GM23338 (cell line): ENCODE measurements around the gene NBAS. TPM values are rescaled to one million over a fixed set of nuclear protein-coding genes. Genes with fewer than 3 reads are reported as not detected.

Experiments used
- ATAC-seq: fragments of 200-7000 bp; cut with Tn5 transposase; 3 replicates; pipeline ENCODE4 v1.9.1; 2020
- DNase-seq: peaks from one replicate; pipeline ENCODE4 v3.0.0-alpha.2; 2015; ENCODE audit warnings: low spot score
- H2AFZ ChIP-seq: fragments of 200-600 bp; sonication (generic); 2 replicates; pipeline ENCODE4 v1.8.0; 2016; ENCODE audit warnings: antibody characterized with exemption, mild to moderate bottlenecking, moderate library complexity
- H3F3A ChIP-seq: fragments of 200-600 bp; sonication (generic); replicated peaks from 2 replicates; pipeline ENCODE4 v1.8.0; 2017; ENCODE audit warnings: antibody characterized with exemption, mixed run types, low read depth
- H3K27ac ChIP-seq: fragments of 200-600 bp; sonication (generic); 2 replicates; pipeline ENCODE4 v1.6.1; 2016; ENCODE audit warnings: low read depth
- H3K27me3 ChIP-seq: fragments of 200-600 bp; sonication (generic); 2 replicates; pipeline ENCODE4 v1.8.0; 2016; ENCODE audit warnings: mild to moderate bottlenecking, mixed run types, moderate library complexity; ENCODE audit not compliant: insufficient read depth
- H3K36me3 ChIP-seq: fragments of 200-600 bp; sonication (generic); 2 replicates; pipeline ENCODE4 v1.8.0; 2016; ENCODE audit warnings: mild to moderate bottlenecking; ENCODE audit not compliant: insufficient read depth
- H3K4me1 ChIP-seq: fragments of 200-600 bp; sonication (generic); 2 replicates; pipeline ENCODE4 v1.8.0; 2016; ENCODE audit warnings: mild to moderate bottlenecking, moderate library complexity; ENCODE audit not compliant: insufficient read depth
- H3K4me2 ChIP-seq: fragments of 200-600 bp; sonication (generic); 2 replicates; pipeline ENCODE4 v1.7.1; 2017; ENCODE audit warnings: mixed run types
- H3K4me3 ChIP-seq: fragments of 200-600 bp; sonication (generic); 2 replicates; pipeline ENCODE4 v1.6.1; 2016; ENCODE audit warnings: mixed run types
- H3K79me2 ChIP-seq: fragments of 200-600 bp; sonication (generic); replicated peaks from 2 replicates; pipeline ENCODE4 v1.8.0; 2017; ENCODE audit warnings: mild to moderate bottlenecking; ENCODE audit not compliant: insufficient read depth
- H3K9me2 ChIP-seq: fragments of 200-600 bp; sonication (generic); 2 replicates; pipeline ENCODE4 v1.8.0; 2017; ENCODE audit not compliant: insufficient read depth
- H4K20me1 ChIP-seq: fragments of 200-600 bp; sonication (generic); replicated peaks from 2 replicates; pipeline ENCODE4 v1.8.0; 2017; ENCODE audit warnings: mild to moderate bottlenecking; ENCODE audit not compliant: insufficient read depth
- H3K27ac Mint-ChIP-seq: 2 replicates; pipeline ENCODE4 v1.8.0; 2020; ENCODE audit warnings: inconsistent platforms, mild to moderate bottlenecking, moderate library complexity, mixed read lengths
- H3K27me3 Mint-ChIP-seq: 3 replicates; pipeline ENCODE4 v1.8.0; 2022; ENCODE audit warnings: low read depth, mild to moderate bottlenecking, moderate library complexity, mixed read lengths, inconsistent platforms; ENCODE audit not compliant: insufficient read depth, poor library complexity
- H3K36me3 Mint-ChIP-seq: 3 replicates; pipeline ENCODE4 v1.8.0; 2021; ENCODE audit warnings: low read depth, mild to moderate bottlenecking, inconsistent platforms, moderate library complexity, mixed read lengths
- H3K4me1 Mint-ChIP-seq: 3 replicates; pipeline ENCODE4 v1.8.0; 2020; ENCODE audit warnings: mild to moderate bottlenecking, inconsistent platforms, mixed read lengths
- H3K4me3 Mint-ChIP-seq: 3 replicates; pipeline ENCODE4 v1.8.0; 2021; ENCODE audit warnings: moderate library complexity, mild to moderate bottlenecking, inconsistent platforms, mixed read lengths
- H3K9me3 Mint-ChIP-seq: 3 replicates; pipeline ENCODE4 v1.8.0; 2020; ENCODE audit warnings: moderate library complexity, mild to moderate bottlenecking, inconsistent platforms, mixed read lengths
- CREB1 ChIP-seq: fragments of 250-450 bp; sonication (Bioruptor Pico); IDR thresholded peaks from 2 replicates; pipeline ENCODE4 v1.5.0; 2020; ENCODE audit warnings: low read depth, mild to moderate bottlenecking, moderate library complexity
- CTCF ChIP-seq, 2 experiments: fragments of 200-600 bp in 1 of 2; sonication (generic) in 1 of 2; conservative IDR thresholded peaks; 2 replicates each; pipeline versions ENCODE4 v1.5.1 to v1.6.1; 2016 to 2017; ENCODE audit warnings: antibody characterized with exemption in 2 of 2, low read depth in 2 of 2, mild to moderate bottlenecking in 2 of 2, moderate library complexity in 1 of 2
- EZH2 ChIP-seq: fragments of 200-600 bp; sonication (generic); IDR thresholded peaks from one replicate; pipeline ENCODE4 v1.8.0; 2017; ENCODE audit warnings: antibody characterized with exemption, mild to moderate bottlenecking, low read depth; ENCODE audit not compliant: unreplicated experiment
- EZH2phosphoT487 ChIP-seq: fragments of 200-600 bp; sonication (generic); IDR thresholded peaks from one replicate; pipeline ENCODE4 v1.8.1; 2018; ENCODE audit warnings: antibody characterized with exemption; ENCODE audit not compliant: unreplicated experiment
- JUNB ChIP-seq: IDR thresholded peaks from one replicate; pipeline ENCODE4 v1.6.1; 2016; ENCODE audit warnings: antibody characterized with exemption; ENCODE audit not compliant: unreplicated experiment
- NANOG ChIP-seq: IDR thresholded peaks from 2 replicates; pipeline ENCODE4 v1.6.1; 2016; ENCODE audit warnings: antibody characterized with exemption, borderline replicate concordance
- POLR2AphosphoS5 ChIP-seq: IDR thresholded peaks from 2 replicates; pipeline ENCODE4 v1.6.1; 2016; ENCODE audit warnings: antibody characterized with exemption, low read depth
- STAT1 ChIP-seq: IDR thresholded peaks from one replicate; pipeline ENCODE4 v1.6.1; 2016; ENCODE audit warnings: antibody characterized with exemption; ENCODE audit not compliant: unreplicated experiment
- ZNF114 ChIP-seq: fragments of 250-450 bp; sonication (Bioruptor Pico); IDR thresholded peaks from 2 replicates; pipeline ENCODE4 v1.5.0; 2020; ENCODE audit warnings: mild to moderate bottlenecking, moderate library complexity
- ZNF331 ChIP-seq: fragments of 250-450 bp; sonication (Bioruptor Pico); IDR thresholded peaks from 2 replicates; pipeline ENCODE4 v1.5.0; 2020; ENCODE audit warnings: low read depth, mild to moderate bottlenecking, moderate library complexity
- ZNF462 ChIP-seq: fragments of 250-450 bp; sonication (Bioruptor Pico); IDR thresholded peaks from 2 replicates; pipeline ENCODE4 v1.5.0; 2020; ENCODE audit warnings: mild to moderate bottlenecking, moderate library complexity
- polyA plus RNA-seq: library from polyadenylated mRNA; unstranded; fragments of >200 nt; fragmentation: Nextera tagmentation; extraction: Ambion mirVana; gene quantifications from 2 replicates; pipeline ENCODE4 v1.2.1, GENCODE V29; 2016
- total RNA-seq: library from RNA; depleted of rRNA; stranded (reverse); fragments of >200 nt; shearing (Covaris generic); gene quantifications from 2 replicates; pipeline ENCODE4 v1.2.3, GENCODE V29; 2014
- TF ChIP-seq, protein P1 (sequence below): IDR thresholded peaks from 2 replicates; pipeline ENCODE4 v1.6.1; 2016; ENCODE audit warnings: antibody characterized with exemption
- TF ChIP-seq, protein P2 (sequence below): IDR thresholded peaks from one replicate; pipeline ENCODE4 v1.6.1; 2018; ENCODE audit warnings: antibody characterized with exemption; ENCODE audit not compliant: unreplicated experiment

The NBAS gene
- total and polyA plus RNA-seq, 2 experiments from 2014 or later = 24.8 to 38.9 TPM

- TF ChIP-seq JUNB = no peak
- no peak for TF ChIP-seq STAT1
- no peak for TF ChIP-seq CTCF (conservative IDR thresholded peaks at IDR 0.05; ENCODE audit: low read depth in 2 of 2)
- TF ChIP-seq ZNF462 = no peak
- TF ChIP-seq NANOG = no peak
- no peak for TF ChIP-seq EZH2
- TF ChIP-seq, protein P1, sequence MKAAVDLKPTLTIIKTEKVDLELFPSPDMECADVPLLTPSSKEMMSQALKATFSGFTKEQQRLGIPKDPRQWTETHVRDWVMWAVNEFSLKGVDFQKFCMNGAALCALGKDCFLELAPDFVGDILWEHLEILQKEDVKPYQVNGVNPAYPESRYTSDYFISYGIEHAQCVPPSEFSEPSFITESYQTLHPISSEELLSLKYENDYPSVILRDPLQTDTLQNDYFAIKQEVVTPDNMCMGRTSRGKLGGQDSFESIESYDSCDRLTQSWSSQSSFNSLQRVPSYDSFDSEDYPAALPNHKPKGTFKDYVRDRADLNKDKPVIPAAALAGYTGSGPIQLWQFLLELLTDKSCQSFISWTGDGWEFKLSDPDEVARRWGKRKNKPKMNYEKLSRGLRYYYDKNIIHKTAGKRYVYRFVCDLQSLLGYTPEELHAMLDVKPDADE = no peak
- TF ChIP-seq ZNF331 (CRISPR knock-in tag) = no peak
- TF ChIP-seq EZH2phosphoT487 = no peak
- TF ChIP-seq POLR2AphosphoS5 = no peak
- TF ChIP-seq, protein P2, sequence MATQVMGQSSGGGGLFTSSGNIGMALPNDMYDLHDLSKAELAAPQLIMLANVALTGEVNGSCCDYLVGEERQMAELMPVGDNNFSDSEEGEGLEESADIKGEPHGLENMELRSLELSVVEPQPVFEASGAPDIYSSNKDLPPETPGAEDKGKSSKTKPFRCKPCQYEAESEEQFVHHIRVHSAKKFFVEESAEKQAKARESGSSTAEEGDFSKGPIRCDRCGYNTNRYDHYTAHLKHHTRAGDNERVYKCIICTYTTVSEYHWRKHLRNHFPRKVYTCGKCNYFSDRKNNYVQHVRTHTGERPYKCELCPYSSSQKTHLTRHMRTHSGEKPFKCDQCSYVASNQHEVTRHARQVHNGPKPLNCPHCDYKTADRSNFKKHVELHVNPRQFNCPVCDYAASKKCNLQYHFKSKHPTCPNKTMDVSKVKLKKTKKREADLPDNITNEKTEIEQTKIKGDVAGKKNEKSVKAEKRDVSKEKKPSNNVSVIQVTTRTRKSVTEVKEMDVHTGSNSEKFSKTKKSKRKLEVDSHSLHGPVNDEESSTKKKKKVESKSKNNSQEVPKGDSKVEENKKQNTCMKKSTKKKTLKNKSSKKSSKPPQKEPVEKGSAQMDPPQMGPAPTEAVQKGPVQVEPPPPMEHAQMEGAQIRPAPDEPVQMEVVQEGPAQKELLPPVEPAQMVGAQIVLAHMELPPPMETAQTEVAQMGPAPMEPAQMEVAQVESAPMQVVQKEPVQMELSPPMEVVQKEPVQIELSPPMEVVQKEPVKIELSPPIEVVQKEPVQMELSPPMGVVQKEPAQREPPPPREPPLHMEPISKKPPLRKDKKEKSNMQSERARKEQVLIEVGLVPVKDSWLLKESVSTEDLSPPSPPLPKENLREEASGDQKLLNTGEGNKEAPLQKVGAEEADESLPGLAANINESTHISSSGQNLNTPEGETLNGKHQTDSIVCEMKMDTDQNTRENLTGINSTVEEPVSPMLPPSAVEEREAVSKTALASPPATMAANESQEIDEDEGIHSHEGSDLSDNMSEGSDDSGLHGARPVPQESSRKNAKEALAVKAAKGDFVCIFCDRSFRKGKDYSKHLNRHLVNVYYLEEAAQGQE = no peak
- TF ChIP-seq CREB1 (CRISPR knock-in tag) = no peak
- no peak for TF ChIP-seq ZNF114 (CRISPR knock-in tag)
- Histone ChIP-seq H3K4me2 (no peak overlapping the region), H3K27me3 (no peaks in the 10 kb centered on the region), H3K36me3 (no peaks in the 10 kb centered on the region), H3F3A (no peaks in the 10 kb centered on the region), H3K4me3 (no peak overlapping the region), H4K20me1 (no peaks in the 10 kb centered on the region), H3K4me1 (no peaks in the 10 kb centered on the region), H2AFZ (no peak overlapping the region), H3K79me2 (peaks cover 3% of the 10 kb centered on the region), H3K27ac (no peak overlapping the region), H3K9me2 (no peaks in the 10 kb centered on the region)
- Mint-ChIP-seq H3K27ac (no peak overlapping the region), H3K4me1 (peaks cover 13% of the 10 kb centered on the region), H3K9me3 (no peaks in the 10 kb centered on the region), H3K36me3 (no peaks in the 10 kb centered on the region), H3K27me3 (no peaks in the 10 kb centered on the region), H3K4me3 (no peak overlapping the region)
- no peak for ATAC-seq
- no peak for DNase-seq
These were observed 4.3 kb upstream of the NBAS start for GRCh38 chr2:15565392-15565791.
